ENCODE results near the gene CALHM1.
A peak's percentile ranks its signal among the peaks of the same experiment; 100 is the strongest.
"Not testable (repeated sequence)": the region's sequence is repeated elsewhere in the genome, so short reads cannot be mapped to it uniquely, and the experiment has no call there.

The CALHM1 gene

GRCh38 chr10:103458720-103459119, at the start of gene CALHM1:
TSS of gene CALHM1 (minus strand) at chr10:103458900. CDS start at chr10:103458751, 149 bp downstream.
- no peak for DNase-seq (ENCODE audit: low read depth)

DNA sequence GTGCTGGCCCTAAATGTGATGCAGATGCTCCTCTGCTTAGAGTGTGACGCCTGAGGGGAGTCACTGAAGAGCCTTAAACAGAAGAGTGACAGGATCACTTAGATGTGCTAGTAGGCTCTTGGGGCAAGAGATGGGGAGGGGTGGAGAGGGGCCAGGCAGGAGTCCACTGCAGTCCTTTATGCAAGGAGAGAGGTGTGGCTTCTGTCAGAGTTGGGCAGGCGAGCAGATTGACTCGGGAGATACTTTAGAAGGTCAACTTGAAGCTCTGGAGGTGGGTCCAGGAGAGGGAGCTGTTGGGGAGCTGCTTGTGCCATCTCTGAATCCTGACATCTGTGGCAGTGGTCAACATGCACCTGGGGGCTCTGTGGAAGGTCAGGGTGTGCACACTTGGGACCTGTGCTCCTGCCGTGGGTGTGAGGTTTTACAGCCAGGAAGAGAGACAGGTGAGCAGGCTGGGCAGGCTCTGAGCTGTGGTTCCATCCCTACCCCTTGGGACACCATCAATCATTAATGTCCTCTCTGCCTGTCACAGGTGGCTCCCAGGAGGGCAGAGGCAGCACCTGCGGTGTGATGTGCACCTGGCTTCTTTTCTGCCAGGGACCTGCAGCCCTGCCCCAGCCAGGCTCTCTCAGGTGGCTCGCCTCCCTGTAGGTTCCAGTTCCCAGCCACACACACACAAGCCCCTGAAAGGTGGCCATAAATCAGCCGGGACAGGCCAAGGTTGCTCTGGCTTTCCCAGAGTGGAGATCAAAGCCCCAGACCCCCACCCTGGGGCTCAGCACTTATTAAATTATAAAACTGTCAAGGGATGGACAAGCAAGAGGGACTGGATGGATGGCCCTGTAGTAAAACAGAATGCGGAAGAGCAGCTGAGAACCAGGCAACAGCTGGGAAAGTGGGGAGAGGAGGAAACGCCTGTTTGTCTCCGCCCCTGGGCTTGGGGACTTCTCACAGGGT, 48.8 kb upstream of the CALHM1 start:
- DNase-seq (ENCODE audit: low read depth) = no peak

- no peak for DNase-seq (ENCODE audit: low read depth)
These were observed 47.4 kb upstream of the CALHM1 start for GRCh38 chr10:103506061-103506460.

DNA sequence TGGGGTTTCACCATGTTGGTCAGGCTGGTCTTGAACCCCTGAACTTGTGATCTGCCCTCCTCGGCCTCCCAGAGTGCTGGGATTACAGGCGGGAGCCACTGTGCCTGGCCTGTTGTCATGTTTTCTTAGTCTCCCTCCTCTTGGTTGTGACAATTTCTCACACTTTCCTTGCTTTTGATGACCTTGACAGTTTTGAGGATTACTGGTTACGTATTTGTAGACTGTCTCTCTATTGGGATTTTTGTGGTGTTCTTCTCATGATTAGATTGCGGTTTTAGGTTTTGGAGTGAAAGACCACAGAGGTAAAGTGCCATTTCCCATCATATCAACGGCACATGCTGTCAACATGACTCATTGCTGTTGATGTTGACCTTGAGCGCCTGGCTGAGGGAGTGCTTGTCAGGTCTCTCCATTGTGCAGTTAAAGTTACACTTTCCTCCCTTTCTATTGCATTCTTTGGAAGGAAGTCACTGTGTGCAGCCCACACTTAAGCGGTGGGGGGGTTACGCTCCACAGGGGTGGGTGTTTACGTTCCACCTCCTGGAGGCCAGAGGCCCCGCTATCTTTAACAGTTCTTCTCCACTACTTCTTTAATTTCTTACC, 45.6 kb upstream of the CALHM1 start:
- no peak for DNase-seq (ENCODE audit: low read depth)

- DNase-seq (ENCODE audit: low read depth) = not testable (repeated sequence)
These were observed 45.1 kb upstream of the CALHM1 start for GRCh38 chr10:103503777-103504176.

DNA sequence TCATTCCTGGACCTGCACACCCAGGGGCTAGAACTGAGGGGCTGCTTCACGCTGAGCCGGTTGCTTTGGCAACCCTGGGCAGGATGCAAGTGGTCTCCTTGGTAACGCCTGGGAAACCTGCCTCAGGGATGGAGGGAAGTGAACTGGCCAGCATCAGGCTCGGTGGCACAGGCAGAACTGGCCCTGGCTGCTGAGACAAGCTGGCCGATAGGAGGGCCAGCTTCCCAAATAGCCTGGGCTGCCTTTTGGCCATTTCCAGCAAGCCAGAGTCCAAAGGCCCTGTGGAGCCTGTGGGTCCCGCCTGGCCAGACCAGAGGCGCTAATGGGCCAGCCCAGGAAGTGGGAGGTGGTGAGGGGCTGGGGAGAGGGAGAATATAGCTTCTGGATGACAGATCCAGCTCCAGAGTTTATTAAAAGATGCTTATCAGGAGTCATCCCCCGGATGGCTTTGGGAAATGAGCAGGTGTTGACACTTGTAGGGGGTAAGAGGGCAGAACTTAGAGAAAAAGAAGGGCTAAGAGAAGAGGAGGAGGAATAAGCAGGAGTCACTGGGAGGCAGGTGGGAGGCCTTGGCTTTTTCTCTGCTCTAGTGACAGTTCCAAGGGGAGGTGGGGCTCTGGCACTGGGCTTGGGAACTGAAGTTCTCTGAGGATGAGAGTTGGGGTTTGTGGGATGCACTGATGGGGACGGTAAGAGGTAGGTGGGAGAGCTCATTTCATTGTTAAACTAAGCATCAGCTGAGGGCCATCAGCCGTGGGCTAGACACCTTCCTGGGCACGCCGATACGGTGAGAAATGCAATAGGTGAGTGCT, 44.4 kb upstream of the CALHM1 start:
- no peak for DNase-seq (ENCODE audit: low read depth)

GRCh38 chr10:103501186-103501585, 42.5 kb upstream of the CALHM1 start:
- no peak for DNase-seq (ENCODE audit: low read depth)

DNA sequence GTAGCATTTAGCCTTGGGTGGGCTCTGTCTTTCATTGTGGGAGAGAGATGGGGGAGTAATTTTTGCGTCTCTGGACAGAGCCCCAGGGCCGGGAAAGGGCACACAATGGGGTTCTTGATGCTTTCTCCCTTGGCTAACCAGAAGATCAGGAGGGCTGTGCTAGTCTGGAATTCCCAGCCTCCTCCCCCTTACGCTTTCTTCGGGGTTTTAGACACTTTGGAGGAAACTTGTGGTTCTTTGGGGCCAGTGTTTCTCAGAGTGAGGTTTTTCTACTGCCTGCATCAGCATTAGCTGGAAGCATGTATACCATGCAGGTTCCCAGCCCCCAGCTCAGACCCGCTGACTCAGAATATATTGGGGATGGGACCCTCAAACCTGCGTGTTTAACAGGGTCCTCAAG, 41.8 kb upstream of the CALHM1 start:
- no peak for DNase-seq (ENCODE audit: low read depth)

DNA sequence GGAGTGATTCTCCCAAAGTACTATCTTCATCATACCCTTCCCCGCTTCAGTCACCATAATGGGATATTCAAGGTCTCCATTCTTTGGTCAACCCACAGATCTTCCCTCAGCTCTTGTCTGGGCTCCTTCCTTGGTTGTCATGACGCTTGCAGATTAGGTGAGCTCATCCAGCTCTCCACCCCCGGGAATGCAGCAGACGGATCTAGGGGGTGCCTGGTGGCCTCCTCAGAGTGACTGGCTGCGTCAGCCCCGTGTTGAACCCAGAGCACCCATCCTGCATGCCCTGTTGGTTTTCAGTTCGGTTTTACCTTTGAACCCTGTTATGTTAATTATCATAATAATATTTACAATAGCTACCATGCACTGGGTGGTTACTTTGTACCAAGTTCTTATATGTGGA, 41.2 kb upstream of the CALHM1 start:
- DNase-seq (ENCODE audit: low read depth) = no peak

DNA sequence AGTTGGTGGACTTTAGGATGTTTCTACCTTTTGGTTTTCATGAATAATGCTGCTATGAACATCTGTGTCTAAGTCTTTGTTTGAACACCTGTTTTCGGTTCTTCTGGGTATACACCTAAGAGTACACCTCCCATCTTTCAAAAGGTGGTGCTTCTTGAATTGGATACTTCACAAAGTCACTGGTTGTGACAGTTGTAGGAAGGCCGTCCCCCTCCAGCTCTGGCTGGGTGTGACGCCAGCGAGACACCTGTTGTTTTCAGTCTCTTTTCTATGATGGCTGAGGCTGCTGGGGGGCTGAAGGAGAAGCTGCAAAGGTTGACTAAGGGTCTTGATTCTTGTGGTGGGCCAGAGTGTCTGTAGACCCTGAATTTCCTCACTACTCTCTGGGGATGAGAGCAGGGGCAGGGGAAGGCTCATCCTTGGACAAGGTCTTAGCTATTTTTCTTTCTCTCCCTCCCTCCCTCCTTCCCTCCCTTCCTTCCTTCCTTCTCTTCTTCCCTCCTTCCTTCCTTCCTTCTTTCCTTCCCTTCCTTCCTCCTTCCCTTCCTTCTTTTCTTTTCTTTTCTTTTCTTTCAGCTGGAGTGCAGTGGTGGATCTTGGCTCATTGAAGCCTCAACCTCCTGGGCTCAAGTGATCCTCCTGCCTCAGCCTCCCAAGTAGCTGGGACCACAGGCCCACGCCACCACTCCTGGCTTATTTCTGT, 40.4 kb upstream of the CALHM1 start:
- DNase-seq (ENCODE audit: low read depth) = no peak

DNA sequence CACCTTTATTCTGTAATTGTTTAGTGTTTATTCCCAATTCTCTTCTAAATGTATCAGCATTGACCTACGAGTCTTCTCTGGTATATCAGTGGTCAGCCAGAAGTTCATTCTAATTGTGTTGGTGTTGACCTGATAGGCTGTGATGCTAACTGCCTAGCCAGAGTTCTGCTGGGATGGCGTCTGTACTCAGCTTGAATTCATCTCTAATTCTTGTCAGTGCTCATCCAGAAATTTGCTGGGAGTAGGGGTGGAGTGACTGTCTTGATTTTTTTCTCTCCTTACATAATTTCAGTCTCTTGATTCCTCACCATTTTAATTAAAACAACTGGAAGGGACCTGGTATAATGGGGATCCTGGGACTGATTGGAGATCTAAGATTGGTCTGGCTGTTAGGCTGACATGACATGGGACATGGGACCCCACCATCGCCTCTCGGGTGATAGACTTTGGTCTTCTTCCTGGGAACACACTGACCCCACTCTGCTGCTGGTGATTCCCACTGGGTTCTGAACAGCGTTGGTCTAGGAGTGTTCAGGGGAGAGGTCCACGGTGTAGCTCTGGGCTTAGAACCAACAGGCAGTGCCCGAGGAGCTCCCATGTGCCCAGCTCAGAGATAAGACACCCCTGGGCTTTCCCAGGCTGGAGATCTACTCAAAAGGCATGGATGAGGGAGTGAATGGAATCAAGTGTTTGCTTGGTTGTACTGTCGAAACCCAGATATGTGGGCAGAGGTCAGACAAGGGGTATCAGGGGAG, 38.6 kb upstream of the CALHM1 start:
- DNase-seq (ENCODE audit: low read depth) = no peak

GRCh38 chr10:103495321-103495720, 36.6 kb upstream of the CALHM1 start:
- no peak for DNase-seq (ENCODE audit: low read depth)

- DNase-seq (ENCODE audit: low read depth) = no peak
These were observed 35.5 kb upstream of the CALHM1 start for GRCh38 chr10:103493916-103494877.

GRCh38 chr10:103493362-103493915, 34.7 kb upstream of the CALHM1 start, which contains the start of gene NEURL1:
TSS of gene NEURL1 (plus strand) at chr10:103493705. CDS start at chr10:103494388, 683 bp downstream.
- DNase-seq (ENCODE audit: low read depth) = no peak

DNA sequence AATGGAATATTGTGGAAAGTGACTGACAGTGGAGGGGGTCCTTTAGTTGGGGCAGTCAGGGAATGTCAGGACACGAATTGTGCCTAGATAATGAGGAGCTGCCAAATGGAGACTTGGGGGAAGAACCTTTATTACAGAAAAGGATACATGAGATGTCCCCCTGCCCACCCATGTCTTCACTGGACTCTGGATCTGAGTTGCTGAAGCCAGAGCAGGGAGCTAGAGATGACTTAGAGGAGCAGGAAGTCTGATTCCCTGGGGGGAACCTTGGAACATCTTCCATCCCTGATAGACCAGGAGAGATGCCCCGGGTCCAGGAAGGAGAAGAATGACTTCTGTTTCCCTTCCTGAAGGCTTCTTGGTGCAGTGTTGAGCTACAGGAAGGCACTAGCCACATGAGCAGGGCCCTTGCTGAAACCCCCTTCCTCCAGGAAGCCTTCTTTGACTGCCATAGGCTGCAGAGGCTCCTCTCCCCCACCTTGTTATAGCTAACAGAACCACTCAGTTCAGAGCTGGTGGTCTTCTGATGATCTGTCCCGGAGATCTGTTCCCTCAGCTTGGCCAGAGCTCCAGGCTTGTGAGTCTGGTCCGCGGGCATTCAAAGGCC, 34.1 kb upstream of the CALHM1 start:
- no peak for DNase-seq (ENCODE audit: low read depth)

DNA sequence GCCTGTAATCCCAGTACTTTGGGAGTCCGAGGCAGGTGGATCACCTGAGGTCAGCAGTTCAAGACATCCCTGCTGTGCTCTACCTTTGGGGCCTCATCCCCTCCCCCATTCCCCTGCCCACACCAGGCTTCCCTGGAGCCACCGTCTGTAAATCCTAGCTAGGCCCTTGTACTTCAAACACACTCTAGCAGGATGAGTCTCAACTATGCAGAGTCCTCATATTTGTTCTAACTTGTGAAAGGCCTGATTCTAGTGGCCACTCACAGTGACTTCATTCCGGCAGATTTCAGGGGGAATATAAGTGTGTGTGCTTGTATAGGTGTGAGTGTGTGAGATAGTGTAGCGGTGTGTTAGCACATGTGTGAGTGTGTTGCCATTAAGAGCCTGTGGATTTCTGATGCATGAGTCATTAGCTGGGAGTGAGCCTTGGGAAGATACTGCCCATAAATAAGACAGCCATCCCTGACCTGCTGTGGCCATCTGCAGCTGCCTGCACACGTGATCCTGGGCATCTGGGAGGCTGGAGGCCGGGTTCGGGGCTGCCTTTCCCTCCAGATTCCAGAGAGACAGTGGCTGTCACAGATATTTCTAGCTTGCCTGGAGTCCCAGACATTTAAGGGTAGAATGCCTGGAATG, 33.1 kb upstream of the CALHM1 start:
- peak; percentile 92 for DNase-seq (ENCODE audit: low read depth)

DNA sequence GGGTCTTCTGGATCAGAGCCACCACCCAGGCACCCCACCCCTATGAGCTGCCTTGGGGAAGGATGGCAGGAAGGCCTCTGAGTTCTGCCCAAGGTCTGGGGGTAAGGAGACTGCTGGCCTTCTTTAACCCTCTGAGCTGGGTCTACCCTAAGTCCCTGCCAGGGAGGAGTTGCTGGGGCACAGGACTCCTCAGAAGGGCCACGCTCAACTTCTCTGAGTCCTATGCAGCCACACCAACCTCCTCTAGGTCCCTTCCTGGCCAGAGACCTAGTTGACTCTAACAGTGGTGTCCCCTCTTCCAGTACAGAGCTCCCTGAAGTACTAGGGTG, 32.2 kb upstream of the CALHM1 start:
- no peak for DNase-seq (ENCODE audit: low read depth)

- no peak for DNase-seq (ENCODE audit: low read depth)
These were observed 28.7 kb upstream of the CALHM1 start for GRCh38 chr10:103487410-103487708.

Data from GM04504 (cell line).